H1 (cell line): Measurements from ENCODE around the gene NUP58. TPM values are rescaled to one million over a fixed set of nuclear protein-coding genes. Genes with fewer than 3 reads are reported as not detected.

ENCODE experiments used
- CTCF ChIA-PET: fragments of 300-600 bp; sonication (Branson Sonifier 250); formaldehyde crosslinking; loops from one replicate; lab custom pipeline; 2021; ENCODE audit not compliant: partially characterized antibody; lab: Charles Lee
- POLR2A ChIA-PET: fragments of 300-600 bp; sonication (Branson Sonifier 250); formaldehyde crosslinking; loops from one replicate; lab custom pipeline; 2021; ENCODE audit warnings: inconsistent platforms; ENCODE audit not compliant: partially characterized antibody; lab: Charles Lee
- DNase-seq, 2 experiments: peaks; one replicate each; pipeline versions ENCODE4 v3.0.0 to v3.0.0-alpha.2; 2010 to 2022; ENCODE audit warnings: low spot score in 2 of 2, low read depth in 1 of 2, mixed read lengths in 1 of 2
- FAIRE-seq: peaks from 2 replicates; lab custom pipeline; 2011; peaks lifted over from hg19 to GRCh38; lab: Jason Lieb, UNC
- H2AFZ ChIP-seq: 2 replicates; pipeline ENCODE4 v1.8.1; 2012; ENCODE audit warnings: low read length, inconsistent platforms
- H2AK5ac ChIP-seq: 2 replicates; pipeline ENCODE4 v1.6.1; 2013; ENCODE audit warnings: low read depth, low read length
- H2BK120ac ChIP-seq: replicated peaks from 2 replicates; pipeline ENCODE3; 2013; ENCODE audit warnings: low read depth, low read length, inconsistent platforms
- H2BK12ac ChIP-seq: 2 replicates; pipeline ENCODE4 v1.6.1; 2013; ENCODE audit warnings: low read depth, low read length
- H2BK15ac ChIP-seq: 2 replicates; pipeline ENCODE4 v1.6.1; 2013; ENCODE audit warnings: low read length
- H2BK20ac ChIP-seq: 2 replicates; pipeline ENCODE4 v1.6.1; 2013; ENCODE audit warnings: low read length
- H2BK5ac ChIP-seq: 2 replicates; pipeline ENCODE4 v1.6.1; 2013; ENCODE audit warnings: low read depth, low read length
- H3K14ac ChIP-seq: 2 replicates; pipeline ENCODE4 v1.6.1; 2013; ENCODE audit warnings: inconsistent platforms; ENCODE audit not compliant: insufficient read length
- H3K18ac ChIP-seq: 2 replicates; pipeline ENCODE4 v1.6.1; 2013; ENCODE audit warnings: low read length; ENCODE audit errors: extremely low read depth
- H3K23ac ChIP-seq: 2 replicates; pipeline ENCODE4 v1.6.1; 2013; ENCODE audit warnings: inconsistent platforms; ENCODE audit not compliant: insufficient read length
- H3K23me2 ChIP-seq: 2 replicates; pipeline ENCODE4 v1.6.1; 2013; ENCODE audit warnings: low read depth, low read length
- H3K27ac ChIP-seq: 2 replicates; pipeline ENCODE4 v1.6.1; 2011; ENCODE audit warnings: low read depth, low read length, inconsistent platforms
- H3K27me3 ChIP-seq, 4 experiments: replicated peaks in 1 of 4; 1 replicate in 1 of 4; 2 replicates in 3 of 4; pipeline versions ENCODE4 v1.6.1 to v1.8.1; 2011 to 2013; ENCODE audit warnings: low read length in 3 of 4, mild to moderate bottlenecking in 3 of 4, inconsistent platforms in 2 of 4, mixed read lengths in 2 of 4, moderate library complexity in 1 of 4; ENCODE audit not compliant: control insufficient read depth in 3 of 4, insufficient read depth in 3 of 4; ENCODE audit errors: extremely low read depth in 1 of 4
- H3K36me3 ChIP-seq, 4 experiments: 2 replicates each; pipeline versions ENCODE4 v1.6.1 to v1.8.1; 2011 to 2013; ENCODE audit warnings: mild to moderate bottlenecking in 4 of 4, low read length in 3 of 4, moderate library complexity in 2 of 4, control low read depth in 1 of 4, inconsistent platforms in 1 of 4; ENCODE audit not compliant: insufficient read depth in 4 of 4, control insufficient read depth in 2 of 4
- H3K4ac ChIP-seq: replicated peaks from 2 replicates; pipeline ENCODE3; 2013; ENCODE audit warnings: low read length, low read depth, mixed read lengths, inconsistent platforms; ENCODE audit not compliant: insufficient read length
- H3K4me1 ChIP-seq, 4 experiments: replicated peaks in 1 of 4; 1 replicate in 1 of 4; 2 replicates in 3 of 4; pipeline versions ENCODE4 v1.6.1 to v1.8.1; 2011 to 2013; ENCODE audit warnings: low read length in 3 of 4, inconsistent platforms in 2 of 4, mixed read lengths in 1 of 4; ENCODE audit not compliant: insufficient read depth in 4 of 4, control insufficient read depth in 3 of 4
- H3K4me2 ChIP-seq, 2 experiments: 2 replicates each; pipeline versions ENCODE4 v1.6.1 to v1.8.1; 2011 to 2013; ENCODE audit warnings: low read depth in 2 of 2, low read length in 2 of 2, control low read depth in 1 of 2, inconsistent platforms in 1 of 2, mild to moderate bottlenecking in 1 of 2; ENCODE audit not compliant: insufficient read depth in 1 of 2
- H3K4me3 ChIP-seq, 4 experiments: fragments of 200-600, 300-600 bp in 1 of 4; sonication (generic), shearing (Covaris generic), sonication (Bioruptor Twin) in 1 of 4; 2 replicates each; pipeline versions ENCODE4 v1.5.1 to v1.8.1; 2011 to 2016; ENCODE audit warnings: low read length in 4 of 4, low read depth in 3 of 4, control low read depth in 2 of 4, inconsistent platforms in 2 of 4, mild to moderate bottlenecking in 2 of 4, mixed read lengths in 1 of 4, moderate library complexity in 1 of 4; ENCODE audit not compliant: insufficient read depth in 2 of 4; ENCODE audit errors: extremely low read depth in 1 of 4
- H3K56ac ChIP-seq: replicated peaks from 2 replicates; pipeline ENCODE3; 2013; ENCODE audit warnings: low read depth, mild to moderate bottlenecking, mixed read lengths, low read length, inconsistent platforms; ENCODE audit not compliant: insufficient read length
- H3K79me1 ChIP-seq: 2 replicates; pipeline ENCODE4 v1.6.1; 2013; ENCODE audit warnings: low read depth, low read length, control low read depth
- H3K79me2 ChIP-seq, 2 experiments: 2 replicates each; pipeline versions ENCODE4 v1.6.1 to v1.8.1; 2012 to 2013; ENCODE audit warnings: low read length in 2 of 2, mild to moderate bottlenecking in 2 of 2, inconsistent platforms in 1 of 2; ENCODE audit not compliant: insufficient read depth in 2 of 2, control insufficient read depth in 1 of 2
- H3K9ac ChIP-seq, 4 experiments: replicated peaks in 1 of 4; 1 replicate in 1 of 4; 2 replicates in 3 of 4; pipeline versions ENCODE4 v1.6.1 to v1.8.1; 2011 to 2013; ENCODE audit warnings: low read depth in 3 of 4, low read length in 3 of 4, control low read depth in 2 of 4, mild to moderate bottlenecking in 2 of 4, moderate library complexity in 2 of 4, inconsistent platforms in 1 of 4; ENCODE audit errors: extremely low read depth in 1 of 4
- H3K9me3 ChIP-seq, 2 experiments: 2 replicates each; pipeline versions ENCODE4 v1.6.1 to v1.8.1; 2012 to 2013; ENCODE audit warnings: mild to moderate bottlenecking in 2 of 2, moderate library complexity in 2 of 2, control low read depth in 1 of 2, inconsistent platforms in 1 of 2, low read depth in 1 of 2, low read length in 1 of 2, mixed read lengths in 1 of 2; ENCODE audit not compliant: insufficient read depth in 2 of 2
- H4K20me1 ChIP-seq, 2 experiments: replicated peaks in 1 of 2; 2 replicates each; pipeline versions ENCODE3 to v1.8.1; 2011 to 2013; ENCODE audit warnings: inconsistent platforms in 2 of 2, low read length in 2 of 2, mild to moderate bottlenecking in 1 of 2; ENCODE audit not compliant: insufficient read depth in 2 of 2, control insufficient read depth in 1 of 2
- H4K5ac ChIP-seq: 2 replicates; pipeline ENCODE4 v1.6.1; 2013; ENCODE audit warnings: low read length, low read depth, mixed read lengths, inconsistent platforms; ENCODE audit not compliant: insufficient read length
- H4K8ac ChIP-seq: 2 replicates; pipeline ENCODE4 v1.8.0; 2013; ENCODE audit warnings: mild to moderate bottlenecking, moderate library complexity, low read length, inconsistent platforms; ENCODE audit not compliant: insufficient read depth; ENCODE audit errors: extremely low read depth
- H4K91ac ChIP-seq: replicated peaks from 2 replicates; pipeline ENCODE3; 2013; ENCODE audit warnings: low read length, mixed read lengths, inconsistent platforms; ENCODE audit not compliant: insufficient read length
- SAP30 ChIP-seq: fragments of 300-600 bp; sonication (generic); IDR thresholded peaks from 2 replicates; pipeline ENCODE4 v1.7.1; 2012; ENCODE audit warnings: low read length, moderate library complexity, mild to moderate bottlenecking, inconsistent platforms; ENCODE audit not compliant: insufficient read depth, insufficient replicate concordance
- WGBS, 2 experiments: shearing (Covaris generic) in 1 of 2; methylation state at CpG; one replicate each; pipeline versions ENCODE4 v1.1.6 to v1.1.7; 2013 to 2015; ENCODE audit warnings: low lambda C conversion rate in 2 of 2, mixed read lengths in 2 of 2, inconsistent platforms in 1 of 2, low coverage in 1 of 2, missing lambda C conversion rate in 1 of 2; ENCODE audit not compliant: insufficient replicate concordance in 2 of 2, insufficient coverage in 1 of 2, insufficient read length in 1 of 2; ENCODE audit errors: extremely low coverage in 1 of 2, missing lambda C conversion rate in 1 of 2; 5-methylcytosine and 5-hydroxymethylcytosine counted together
- polyA plus RNA-seq, 7 experiments: library from polyadenylated mRNA; depleted of rRNA in 3 of 7; stranded (reverse) in 5 of 7; unstranded in 2 of 7; fragments of >200 nt in 5 of 7; fragments of 200-250 nt in 2 of 7; gene quantifications; 1 replicate in 5 of 7; 2 replicates in 1 of 7; 4 replicates in 1 of 7; pipeline versions ENCODE4 v1.2.1 to v1.2.3, GENCODE V29; 2011 to 2013; ENCODE audit warnings: missing spikeins in 2 of 7, mixed read lengths in 2 of 7
- total RNA-seq: library from RNA; stranded (reverse); fragmentation: NEBNext Ultra II Directional; extraction: Animal tissue kit (Norgen Biotek cat#: 25700); gene quantifications from 2 replicates; pipeline ENCODE4 v1.2.1, GENCODE V29; 2021

The NUP58 gene
- total and polyA plus RNA-seq, 2 of the 8 experiments (the other 6 are each of a cell fraction or from before 2014, with no cell fraction given) = 35.0 to 53.8 TPM

- no peak overlapping the region for H2BK20ac ChIP-seq
- ChIA-PET POLR2A (no interaction called here), CTCF (interaction anchor here (0.6 kb wide), 1 partner anchor 86 kb away, joined by 3 read pairs; no protein-coding TSS in a partner anchor)
- H2AK5ac ChIP-seq = no peak overlapping the region
- no peak overlapping the region for H3K18ac ChIP-seq
- H3K9me3 ChIP-seq = no peaks in the 10 kb centered on the region
- no peak overlapping the region for H4K91ac ChIP-seq
- H3K4me1 ChIP-seq = no peaks in the 10 kb centered on the region
- no peaks in the 10 kb centered on the region for H3K79me1 ChIP-seq
- FAIRE-seq = no peak
- no peak overlapping the region for H3K56ac ChIP-seq
- H4K5ac ChIP-seq = no peak overlapping the region
- H3K9ac ChIP-seq = no peak overlapping the region
- no peak overlapping the region for H3K27ac ChIP-seq
- H3K79me2 ChIP-seq = no peaks in the 10 kb centered on the region
- H3K4ac ChIP-seq = no peak overlapping the region
- no peak overlapping the region for H2AFZ ChIP-seq
- no peaks in the 10 kb centered on the region for H3K36me3 ChIP-seq
- H4K8ac ChIP-seq = no peak overlapping the region
- H3K14ac ChIP-seq = no peak overlapping the region
- no peaks in the 10 kb centered on the region; the same call in 1 of the 2 replicates for H3K23me2 ChIP-seq
- no peak overlapping the region for H3K4me2 ChIP-seq
- TF ChIP-seq SAP30 = no peak
- H4K20me1 ChIP-seq = no peaks in the 10 kb centered on the region
- WGBS, 2 experiments = 87% methylated on average over 4 of the region's 4 CpGs; no CpG with 5 or more reads in 1 of the 2 experiments
- no peak overlapping the region for H3K23ac ChIP-seq
- H2BK5ac ChIP-seq = no peak overlapping the region
- H3K4me3 ChIP-seq = no peak overlapping the region
- DNase-seq = no peak
- H2BK15ac ChIP-seq = no peak overlapping the region
- no peak overlapping the region for H2BK12ac ChIP-seq
- H3K27me3 ChIP-seq = no peaks in the 10 kb centered on the region
- H2BK120ac ChIP-seq = no peak overlapping the region
Observed at GRCh38 chr13:25353344-25353743, 51.9 kb downstream of the NUP58 start.
